PFSK-1 (cell line): ENCODE measurements around the gene BRAF.

Experiments used
- FOXP2 ChIP-seq: optimal IDR thresholded peaks from 2 replicates; pipeline ENCODE3; 2011; ENCODE audit warnings: borderline replicate concordance, control low read depth, inconsistent platforms; ENCODE audit not compliant: insufficient read depth; ENCODE audit errors: extremely low read length, extremely low read depth
- POLR2AphosphoS5 ChIP-seq: IDR thresholded peaks from 2 replicates; pipeline ENCODE4 v1.6.1; 2012; ENCODE audit warnings: low read depth, mild to moderate bottlenecking, control low read depth, low read length, moderate library complexity
- SIN3A ChIP-seq: IDR thresholded peaks from 2 replicates; pipeline ENCODE4 v1.6.1; 2012; ENCODE audit warnings: mild to moderate bottlenecking, low read length, moderate library complexity, borderline replicate concordance; ENCODE audit not compliant: insufficient read depth
- TAF1 ChIP-seq: IDR thresholded peaks from 2 replicates; pipeline ENCODE4 v1.6.1; 2012; ENCODE audit warnings: low read length, control low read depth, borderline replicate concordance; ENCODE audit not compliant: insufficient read depth
- TF ChIP-seq, protein P1 (sequence below), 2 experiments: IDR thresholded peaks; 2 replicates each; pipeline versions ENCODE4 v1.6.1 to v1.8.0; 2011 to 2012; ENCODE audit warnings: low read depth in 2 of 2, low read length in 2 of 2, control low read depth in 1 of 2, inconsistent platforms in 1 of 2, mild to moderate bottlenecking in 1 of 2, moderate library complexity in 1 of 2; ENCODE audit not compliant: insufficient read depth in 1 of 2

BRAF gene

DNA sequence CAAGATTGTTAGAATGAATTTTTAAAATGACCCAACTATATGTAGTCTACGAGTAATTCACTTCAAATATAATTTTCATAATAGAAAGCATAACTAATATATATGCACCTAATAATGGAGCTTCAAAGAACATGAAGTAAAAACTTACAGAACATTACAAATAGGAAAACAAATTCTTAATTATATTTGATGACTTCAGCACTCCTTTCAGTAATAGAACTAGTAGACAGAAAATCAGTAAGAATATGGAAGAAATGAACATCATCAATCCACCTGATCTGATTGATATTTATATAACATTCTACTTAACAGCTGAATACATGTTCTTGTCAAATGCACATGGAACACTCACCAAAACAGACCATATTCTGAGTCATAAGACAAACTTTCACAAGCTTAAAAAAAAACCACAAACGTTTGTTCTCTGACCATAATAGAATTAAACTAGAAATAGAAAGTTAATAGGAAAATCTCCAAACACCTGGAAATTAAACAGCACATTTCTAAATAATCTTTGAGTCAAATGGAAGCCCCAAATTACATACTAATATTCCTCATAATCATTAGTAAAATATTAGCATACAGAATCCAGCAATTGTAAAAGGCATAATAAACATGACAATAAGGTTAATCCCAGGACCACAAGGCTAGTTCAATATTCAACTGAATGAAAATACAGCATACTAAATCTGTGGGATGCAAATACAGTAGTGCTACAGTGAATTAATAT is 48.0 kb downstream of the BRAF start:
- TF ChIP-seq SIN3A (no peak), FOXP2 (no peak), POLR2AphosphoS5 (no peak), TAF1 (no peak)
- TF ChIP-seq, protein P1, sequence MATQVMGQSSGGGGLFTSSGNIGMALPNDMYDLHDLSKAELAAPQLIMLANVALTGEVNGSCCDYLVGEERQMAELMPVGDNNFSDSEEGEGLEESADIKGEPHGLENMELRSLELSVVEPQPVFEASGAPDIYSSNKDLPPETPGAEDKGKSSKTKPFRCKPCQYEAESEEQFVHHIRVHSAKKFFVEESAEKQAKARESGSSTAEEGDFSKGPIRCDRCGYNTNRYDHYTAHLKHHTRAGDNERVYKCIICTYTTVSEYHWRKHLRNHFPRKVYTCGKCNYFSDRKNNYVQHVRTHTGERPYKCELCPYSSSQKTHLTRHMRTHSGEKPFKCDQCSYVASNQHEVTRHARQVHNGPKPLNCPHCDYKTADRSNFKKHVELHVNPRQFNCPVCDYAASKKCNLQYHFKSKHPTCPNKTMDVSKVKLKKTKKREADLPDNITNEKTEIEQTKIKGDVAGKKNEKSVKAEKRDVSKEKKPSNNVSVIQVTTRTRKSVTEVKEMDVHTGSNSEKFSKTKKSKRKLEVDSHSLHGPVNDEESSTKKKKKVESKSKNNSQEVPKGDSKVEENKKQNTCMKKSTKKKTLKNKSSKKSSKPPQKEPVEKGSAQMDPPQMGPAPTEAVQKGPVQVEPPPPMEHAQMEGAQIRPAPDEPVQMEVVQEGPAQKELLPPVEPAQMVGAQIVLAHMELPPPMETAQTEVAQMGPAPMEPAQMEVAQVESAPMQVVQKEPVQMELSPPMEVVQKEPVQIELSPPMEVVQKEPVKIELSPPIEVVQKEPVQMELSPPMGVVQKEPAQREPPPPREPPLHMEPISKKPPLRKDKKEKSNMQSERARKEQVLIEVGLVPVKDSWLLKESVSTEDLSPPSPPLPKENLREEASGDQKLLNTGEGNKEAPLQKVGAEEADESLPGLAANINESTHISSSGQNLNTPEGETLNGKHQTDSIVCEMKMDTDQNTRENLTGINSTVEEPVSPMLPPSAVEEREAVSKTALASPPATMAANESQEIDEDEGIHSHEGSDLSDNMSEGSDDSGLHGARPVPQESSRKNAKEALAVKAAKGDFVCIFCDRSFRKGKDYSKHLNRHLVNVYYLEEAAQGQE (IDR thresholded peaks at IDR 0.05; ENCODE audit: insufficient read depth in 1 of 2, low read depth in 2 of 2, low read length in 2 of 2): no peak

DNA sequence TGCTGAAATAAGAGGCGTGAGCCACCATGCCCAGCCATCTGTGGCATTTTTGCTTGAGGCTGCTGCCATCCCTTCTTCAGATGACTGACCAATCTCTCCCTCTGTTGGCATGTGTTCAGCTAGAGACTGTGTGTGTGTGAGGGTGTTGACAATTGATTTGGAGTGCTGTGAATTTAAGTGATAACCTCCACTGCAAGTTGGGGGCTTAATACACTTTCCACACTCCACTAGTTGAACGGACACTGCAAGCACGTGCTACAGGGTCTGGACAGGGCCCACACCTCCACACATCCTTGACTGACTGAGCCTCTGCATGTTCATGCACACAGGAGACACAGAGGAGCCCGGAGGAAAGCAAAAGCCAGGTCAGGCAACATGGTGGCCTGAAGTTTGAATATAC is 51.3 kb downstream of the BRAF start:
- no peak for TF ChIP-seq TAF1
- TF ChIP-seq SIN3A: no peak
- TF ChIP-seq FOXP2: no peak
- no peak for TF ChIP-seq POLR2AphosphoS5
- TF ChIP-seq, protein P1 (IDR thresholded peaks at IDR 0.05; ENCODE audit: insufficient read depth in 1 of 2, low read depth in 2 of 2, low read length in 2 of 2): no peak

DNA sequence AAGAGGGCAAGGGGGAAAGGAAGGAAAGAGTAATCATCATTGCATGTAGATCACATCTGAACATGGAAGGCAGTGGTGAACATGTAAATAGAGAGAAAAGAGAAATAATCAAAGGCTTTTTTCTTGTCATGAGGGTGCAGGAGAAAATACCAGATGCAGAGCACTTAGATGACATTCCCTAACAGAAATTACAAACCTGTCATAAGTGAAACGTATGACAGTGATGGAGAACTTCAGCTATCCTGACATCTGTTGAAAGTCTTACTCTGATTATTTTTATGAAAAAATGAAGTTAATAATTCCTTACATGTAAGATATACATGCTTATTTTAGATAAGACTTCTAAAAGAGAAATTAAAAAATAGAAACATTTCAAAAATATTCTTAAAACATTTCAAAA is 54.7 kb downstream of the BRAF start:
- TF ChIP-seq, protein P1 (IDR thresholded peaks at IDR 0.05; ENCODE audit: insufficient read depth in 1 of 2, low read depth in 2 of 2, low read length in 2 of 2): no peak
- TF ChIP-seq TAF1: no peak
- TF ChIP-seq FOXP2: no peak
- no peak for TF ChIP-seq SIN3A
- TF ChIP-seq POLR2AphosphoS5: no peak

DNA sequence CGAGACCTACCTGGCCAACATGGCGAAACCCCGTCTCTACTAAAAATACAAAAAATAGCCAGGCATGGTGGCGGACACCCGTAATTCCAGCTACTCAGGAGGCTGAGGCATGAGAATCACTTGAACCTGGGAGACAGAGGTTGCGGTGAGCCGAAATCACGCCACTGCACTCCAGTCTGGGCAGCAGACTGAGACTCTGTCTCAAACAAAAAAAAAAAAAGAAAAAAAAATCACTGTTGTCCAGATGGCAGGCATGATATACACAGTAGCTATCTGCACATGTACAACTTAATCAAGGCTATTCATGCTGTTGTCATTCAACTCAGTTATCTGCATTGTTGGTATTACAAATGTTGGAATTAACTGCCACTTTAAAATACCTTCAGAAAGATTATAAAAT is 55.3 kb downstream of the BRAF start:
- TF ChIP-seq TAF1 (no peak), FOXP2 (no peak), POLR2AphosphoS5 (no peak), SIN3A (no peak)
- TF ChIP-seq, protein P1 (IDR thresholded peaks at IDR 0.05; ENCODE audit: insufficient read depth in 1 of 2, low read depth in 2 of 2, low read length in 2 of 2): no peak
